IPS DF 19.7 (cell line): Measurements from ENCODE around the gene GSPT1.
A peak's percentile ranks its signal among the peaks of the same experiment; 100 is the strongest.
"Not testable (repeated sequence)": the region's sequence is repeated elsewhere in the genome, so short reads cannot be mapped to it uniquely, and the experiment has no call there.

Source experiments
- DNase-seq: peaks from one replicate; pipeline ENCODE4 v3.0.0-alpha.2; 2013; ENCODE audit warnings: low read depth, low spot score

GSPT1 gene

GRCh38 chr16:11915644-11916523, at the start of gene GSPT1:
Gene GSPT1, minus strand, starts transcription at chr16:11915956. Its CDS starts 236 bp downstream, at chr16:11915720.
- DNase-seq: peak; percentile 98

GRCh38 chr16:11964761-11965551, 49.2 kb upstream of the GSPT1 start, which contains the start of gene TNFRSF17:
Gene TNFRSF17, plus strand, starts transcription at chr16:11965210. Its CDS starts 115 bp downstream, at chr16:11965325.
- DNase-seq: no peak

GRCh38 chr16:11963706-11964105, 48.0 kb upstream of the GSPT1 start:
- no peak for DNase-seq

GRCh38 chr16:11962978-11963377, 47.2 kb upstream of the GSPT1 start:
- DNase-seq: not testable (repeated sequence)

GRCh38 chr16:11962457-11962856, 46.7 kb upstream of the GSPT1 start:
- DNase-seq: not testable (repeated sequence)

GRCh38 chr16:11957591-11958395, 42.0 kb upstream of the GSPT1 start:
- DNase-seq: no peak

- no peak for DNase-seq
These were observed 40.8 kb upstream of the GSPT1 start for GRCh38 chr16:11956558-11956957.

- no peak for DNase-seq
These were observed 40.0 kb upstream of the GSPT1 start for GRCh38 chr16:11955713-11956123.

GRCh38 chr16:11953576-11953975, 37.8 kb upstream of the GSPT1 start:
- not testable (repeated sequence) for DNase-seq

GRCh38 chr16:11950388-11950787, 34.6 kb upstream of the GSPT1 start:
- DNase-seq: no peak

GRCh38 chr16:11949527-11949926, 33.8 kb upstream of the GSPT1 start:
- DNase-seq: peak; percentile 45

- DNase-seq: no peak
These were observed 33.1 kb upstream of the GSPT1 start for GRCh38 chr16:11948819-11949218.

- DNase-seq: no peak
These were observed 30.7 kb upstream of the GSPT1 start for GRCh38 chr16:11946433-11946832.

- DNase-seq: not testable (repeated sequence)
These were observed 26.2 kb upstream of the GSPT1 start, which contains the start of gene NPIPB2 for GRCh38 chr16:11941945-11942344. Gene NPIPB2, minus strand, starts transcription at chr16:11942045. Its CDS starts 0 bp downstream, at chr16:11942045.

GRCh38 chr16:11927350-11927749, 11.6 kb upstream of the GSPT1 start:
- not testable (repeated sequence) for DNase-seq

- DNase-seq: not testable (repeated sequence)
These were observed 8.3 kb upstream of the GSPT1 start for GRCh38 chr16:11924046-11924445.

- DNase-seq: no peak
These were observed 949 bp upstream of the GSPT1 start for GRCh38 chr16:11916524-11917285.

- no peak for DNase-seq
These were observed 577 bp downstream of the GSPT1 start for GRCh38 chr16:11915114-11915643.

- no peak for DNase-seq
These were observed 1.3 kb downstream of the GSPT1 start for GRCh38 chr16:11914210-11915113.
